HCT116 (cell line): ENCODE data around the gene PANX2. TPM values are rescaled to one million over a fixed set of nuclear protein-coding genes. Genes with fewer than 3 reads are reported as not detected.
A peak's percentile ranks its signal among the peaks of the same experiment; 100 is the strongest.

ENCODE experiments used
- ATAC-seq: fragments of 200-7000 bp; cut with Tn5 transposase; 2 replicates; pipeline ENCODE4 v1.9.1; 2020; ENCODE audit warnings: mild to moderate bottlenecking, moderate library complexity
- BruUV-seq: library from RNA; stranded (reverse); fragments of 400-500 nt; replicated peaks from 2 replicates; lab custom pipeline; 2021; lab: Mats Ljungman, UMichigan
- CTCF ChIA-PET: fragments of 300-600 bp; sonication (Branson Sonifier 250); formaldehyde crosslinking; loops from one replicate; lab custom pipeline; 2021; ENCODE audit warnings: antibody characterized with exemption; lab: Charles Lee
- POLR2A ChIA-PET: fragments of 300-600, 350-600 bp; sonication (Branson Sonifier 250); formaldehyde crosslinking; loops from one replicate; lab custom pipeline; 2021; ENCODE audit warnings: antibody characterized with exemption; lab: Charles Lee
- RAD21 ChIA-PET, 2 experiments: fragments of 300-600 bp; sonication (Branson Sonifier 250); formaldehyde crosslinking; loops; one replicate each; lab custom pipeline; 2023; ENCODE audit warnings: low total read pairs in 2 of 2; ENCODE audit not compliant: uncharacterized antibody in 2 of 2, unreplicated experiment in 2 of 2, low non-redundant PET in 1 of 2; lab: Charles Lee
- DNase-seq: peaks from one replicate; pipeline ENCODE4 v3.0.0-alpha.2; 2010; ENCODE audit warnings: low read depth, low spot score
- H2AFZ ChIP-seq: fragments of 200-600 bp; shearing (Covaris generic), sonication (generic); 2 replicates; pipeline ENCODE4 v1.6.1; 2017; ENCODE audit warnings: low read depth, mixed run types, mixed read lengths, antibody characterized with exemption, low read length; ENCODE audit not compliant: poor library complexity, severe bottlenecking
- H3K27ac ChIP-seq: 2 replicates; pipeline ENCODE4 v1.5.1; 2012; ENCODE audit warnings: low read depth, low read length
- H3K27me3 ChIP-seq: fragments of 200-600 bp; sonication (generic); 2 replicates; pipeline ENCODE4 v1.6.1; 2016; ENCODE audit warnings: mixed run types, low read length, mixed read lengths; ENCODE audit not compliant: insufficient read depth
- H3K36me3 ChIP-seq, 2 experiments: fragments of 200-500 bp in 1 of 2; fragments of 200-600 bp in 1 of 2; sonication (Bioruptor generic) in 1 of 2; sonication (generic) in 1 of 2; 2 replicates each; pipeline versions ENCODE4 v1.5.1 to v1.6.1; 2014 to 2016; ENCODE audit warnings: low read length in 2 of 2, inconsistent platforms in 1 of 2, mixed read lengths in 1 of 2, mixed run types in 1 of 2; ENCODE audit not compliant: insufficient read depth in 2 of 2, control insufficient read depth in 1 of 2
- H3K4me1 ChIP-seq, 2 experiments: fragments of 200-600 bp in 1 of 2; sonication (generic) in 1 of 2; 2 replicates each; pipeline versions ENCODE4 v1.5.1 to v1.6.1; 2012 to 2017; ENCODE audit warnings: low read length in 2 of 2, inconsistent platforms in 1 of 2, mild to moderate bottlenecking in 1 of 2, mixed read lengths in 1 of 2, mixed run types in 1 of 2, moderate library complexity in 1 of 2; ENCODE audit not compliant: insufficient read depth in 2 of 2, control insufficient read depth in 1 of 2
- H3K4me2 ChIP-seq: fragments of 200-600 bp; sonication (generic); 2 replicates; pipeline ENCODE4 v1.6.1; 2017; ENCODE audit warnings: mixed run types, low read length, mixed read lengths
- H3K4me3 ChIP-seq, 2 experiments: fragments of 200-600 bp in 1 of 2; sonication (generic) in 1 of 2; replicated peaks in 1 of 2; 2 replicates each; pipeline ENCODE4 v1.5.1; 2011 to 2016; ENCODE audit warnings: low read length in 2 of 2, control low read depth in 1 of 2, low read depth in 1 of 2, mild to moderate bottlenecking in 1 of 2, mixed read lengths in 1 of 2, mixed run types in 1 of 2
- H3K79me2 ChIP-seq: fragments of 200-600 bp; sonication (generic); 2 replicates; pipeline ENCODE4 v1.6.1; 2017; ENCODE audit warnings: mild to moderate bottlenecking, mixed run types, low read length, moderate library complexity, mixed read lengths; ENCODE audit not compliant: insufficient read depth
- H3K9ac ChIP-seq: fragments of 200-600 bp; sonication (generic); 2 replicates; pipeline ENCODE4 v1.6.1; 2016; ENCODE audit warnings: low read length, mixed read lengths
- H3K9me2 ChIP-seq: fragments of 200-600 bp; sonication (generic), shearing (Covaris generic); 2 replicates; pipeline ENCODE4 v1.6.1; 2017; ENCODE audit warnings: mixed run types, mild to moderate bottlenecking, moderate library complexity; ENCODE audit not compliant: insufficient read depth
- H3K9me3 ChIP-seq, 2 experiments: fragments of 200-500 bp in 1 of 2; fragments of 200-600 bp in 1 of 2; sonication (Bioruptor generic) in 1 of 2; sonication (generic) in 1 of 2; 2 replicates each; pipeline ENCODE4 v1.6.1; 2014 to 2017; ENCODE audit warnings: low read length in 2 of 2, mixed read lengths in 2 of 2, inconsistent platforms in 1 of 2, low read depth in 1 of 2, mild to moderate bottlenecking in 1 of 2, mixed run types in 1 of 2, moderate library complexity in 1 of 2; ENCODE audit not compliant: control insufficient read depth in 1 of 2, insufficient read depth in 1 of 2
- H4K20me1 ChIP-seq: fragments of 200-600 bp; sonication (generic), shearing (Covaris generic); 2 replicates; pipeline ENCODE4 v1.6.1; 2017; ENCODE audit warnings: mixed run types, mild to moderate bottlenecking, moderate library complexity; ENCODE audit not compliant: insufficient read depth
- CBX3 ChIP-seq: IDR thresholded peaks from 2 replicates; pipeline ENCODE4 v1.6.1; 2012; ENCODE audit warnings: low read depth
- CEBPB ChIP-seq: IDR thresholded peaks from 2 replicates; pipeline ENCODE4 v1.6.1; 2012; ENCODE audit warnings: low read depth
- EGR1 ChIP-seq: IDR thresholded peaks from 2 replicates; pipeline ENCODE4 v1.6.1; 2012; ENCODE audit warnings: low read depth
- MAX ChIP-seq: IDR thresholded peaks from 2 replicates; pipeline ENCODE4 v1.6.1; 2012
- POLR2A ChIP-seq: IDR thresholded peaks from 2 replicates; pipeline ENCODE4 v1.7.0; 2011; ENCODE audit warnings: borderline replicate concordance; ENCODE audit not compliant: insufficient read depth, insufficient read length; ENCODE audit errors: extremely low read depth
- RAD21 ChIP-seq: IDR thresholded peaks from 2 replicates; pipeline ENCODE4 v1.6.1; 2012; ENCODE audit warnings: low read depth, mild to moderate bottlenecking
- REST ChIP-seq: IDR thresholded peaks from 2 replicates; pipeline ENCODE4 v1.6.1; 2012; ENCODE audit warnings: low read depth
- SIN3A ChIP-seq: IDR thresholded peaks from 2 replicates; pipeline ENCODE4 v1.6.1; 2012; ENCODE audit warnings: low read depth
- SRF ChIP-seq: IDR thresholded peaks from 2 replicates; pipeline ENCODE4 v1.6.1; 2012; ENCODE audit warnings: low read depth
- ZBTB33 ChIP-seq: IDR thresholded peaks from 2 replicates; pipeline ENCODE4 v1.6.1; 2011; ENCODE audit warnings: mild to moderate bottlenecking, low read length, moderate library complexity; ENCODE audit not compliant: insufficient replicate concordance; ENCODE audit errors: extremely low read depth
- ZFX ChIP-seq: fragments of 450-650 bp; IDR thresholded peaks from 2 replicates; pipeline ENCODE4 v1.6.1; 2017
- ZNF274 ChIP-seq: fragments of 200-500 bp; sonication (Bioruptor generic); IDR thresholded peaks from 2 replicates; pipeline ENCODE4 v1.6.1; 2014; ENCODE audit warnings: mild to moderate bottlenecking, low read depth, low read length, inconsistent platforms
- intact Hi-C: fragments of 100-400 bp; cut with micrococcal nuclease; formaldehyde crosslinking; loops from 2 replicates; pipeline ENCODE4 v1.10.0; 2022
- total RNA-seq: library from RNA; stranded (reverse); gene quantifications from one replicate; pipeline ENCODE4 v1.2.1, GENCODE V29; 2021; ENCODE audit not compliant: unreplicated experiment

Gene PANX2
- total RNA-seq, 1 experiment from 2014 or later, result 8.0 TPM

- RAD21 ChIA-PET, result no interaction called here
- POLR2A ChIA-PET, result no interaction called here
- intact Hi-C loops, result no loop called here
- Histone ChIP-seq H3K4me1 (peaks cover 22 to 39% of the 10 kb centered on the region in 2 experiments; a peak in 3 of 4 replicates), H3K9me2 (no peaks in the 10 kb centered on the region), H3K27ac (peak overlapping the region; percentile 75; the same call in 1 of the 2 replicates), H2AFZ (no peak overlapping the region), H3K36me3 (no peaks in the 10 kb centered on the region), H3K9me3 (no peaks in the 10 kb centered on the region), H4K20me1 (no peaks in the 10 kb centered on the region), H3K27me3 (no peaks in the 10 kb centered on the region), H3K4me3 (no peak overlapping the region), H3K4me2 (peak overlapping the region; percentile 4; the same call in 1 of the 2 replicates), H3K9ac (no peak overlapping the region), H3K79me2 (peaks cover 31% of the 10 kb centered on the region)
- BruUV-seq, result no TSS peak
- DNase-seq (no peak), ATAC-seq (no peak)
- TF ChIP-seq CEBPB, result no peak
- no peak for TF ChIP-seq SRF
- TF ChIP-seq ZFX, result no peak
- TF ChIP-seq REST, result no peak
- TF ChIP-seq CBX3, result no peak
- no peak for TF ChIP-seq ZBTB33
- TF ChIP-seq SIN3A, result no peak
- no peak for TF ChIP-seq ZNF274
- TF ChIP-seq MAX, result no peak
- no peak for TF ChIP-seq RAD21
- no peak for TF ChIP-seq EGR1
- no peak for TF ChIP-seq POLR2A
- CTCF ChIA-PET, result no interaction called here
Measured at GRCh38 chr22:50184004-50184901, 13.7 kb downstream of the PANX2 start.
